Lower leg skin (tissue), 3 donors: ENCODE results near the gene NADK2.

Experiments
- POLR2A ChIP-seq, 2 donors: fragments of 450-650 bp; IDR thresholded peaks; one replicate each; pipeline ENCODE4 v1.6.1; 2016 to 2017; ENCODE audit warnings: antibody characterized with exemption in 2 of 2, mild to moderate bottlenecking in 1 of 2, moderate library complexity in 1 of 2
- TF ChIP-seq, protein P1 (sequence below), 3 donors: fragments of 450-650 bp; IDR thresholded peaks; one replicate each; pipeline ENCODE4 v1.5.1; 2016; ENCODE audit warnings: antibody characterized with exemption in 3 of 3, mild to moderate bottlenecking in 3 of 3, moderate library complexity in 2 of 3

DNA sequence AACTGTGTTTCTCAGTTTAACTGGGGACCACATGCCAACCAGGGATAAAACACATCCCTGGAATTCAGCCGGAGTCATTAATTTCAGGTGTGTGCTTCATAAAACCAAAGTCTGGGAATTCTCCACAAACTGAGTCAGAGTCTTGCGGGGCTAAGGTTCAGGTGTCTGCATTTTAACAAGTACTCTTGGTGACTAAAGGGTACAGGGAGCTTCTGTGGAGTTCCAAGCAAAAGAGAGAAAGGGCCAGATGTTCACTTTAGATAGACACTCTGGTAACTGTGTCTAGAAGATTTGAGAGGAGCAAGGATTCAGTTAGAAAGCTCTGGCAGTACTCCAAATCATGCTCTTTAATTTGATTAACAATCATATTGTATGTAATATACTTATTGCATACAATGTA lies 4.0 kb downstream of the NADK2 start:
- TF ChIP-seq, protein P1, sequence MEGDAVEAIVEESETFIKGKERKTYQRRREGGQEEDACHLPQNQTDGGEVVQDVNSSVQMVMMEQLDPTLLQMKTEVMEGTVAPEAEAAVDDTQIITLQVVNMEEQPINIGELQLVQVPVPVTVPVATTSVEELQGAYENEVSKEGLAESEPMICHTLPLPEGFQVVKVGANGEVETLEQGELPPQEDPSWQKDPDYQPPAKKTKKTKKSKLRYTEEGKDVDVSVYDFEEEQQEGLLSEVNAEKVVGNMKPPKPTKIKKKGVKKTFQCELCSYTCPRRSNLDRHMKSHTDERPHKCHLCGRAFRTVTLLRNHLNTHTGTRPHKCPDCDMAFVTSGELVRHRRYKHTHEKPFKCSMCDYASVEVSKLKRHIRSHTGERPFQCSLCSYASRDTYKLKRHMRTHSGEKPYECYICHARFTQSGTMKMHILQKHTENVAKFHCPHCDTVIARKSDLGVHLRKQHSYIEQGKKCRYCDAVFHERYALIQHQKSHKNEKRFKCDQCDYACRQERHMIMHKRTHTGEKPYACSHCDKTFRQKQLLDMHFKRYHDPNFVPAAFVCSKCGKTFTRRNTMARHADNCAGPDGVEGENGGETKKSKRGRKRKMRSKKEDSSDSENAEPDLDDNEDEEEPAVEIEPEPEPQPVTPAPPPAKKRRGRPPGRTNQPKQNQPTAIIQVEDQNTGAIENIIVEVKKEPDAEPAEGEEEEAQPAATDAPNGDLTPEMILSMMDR (IDR thresholded peaks at IDR 0.05) = no peak
- TF ChIP-seq POLR2A (IDR thresholded peaks at IDR 0.05) = no peak
